ENCODE data around the gene MAP4K2. TPM values are rescaled to one million over a fixed set of nuclear protein-coding genes. Genes with fewer than 3 reads are reported as not detected.
A peak's percentile ranks its signal among the peaks of the same experiment; 100 is the strongest.

MAP4K2 gene
- total and polyA plus RNA-seq, 2 of the 13 experiments (the other 11 are each of a cell fraction or from before 2014, with no cell fraction given) = 8.3 to 17.6 TPM

- 0 out of 2 replicates have a peak, but pooled peaks have one; percentile 1 for TF ChIP-seq ONECUT2 (CRISPR knock-in tag; IDR thresholded peaks at IDR 0.05)
- no peak for TF ChIP-seq SMARCC2 (IDR thresholded peaks at IDR 0.05)
- TF ChIP-seq, protein P1, sequence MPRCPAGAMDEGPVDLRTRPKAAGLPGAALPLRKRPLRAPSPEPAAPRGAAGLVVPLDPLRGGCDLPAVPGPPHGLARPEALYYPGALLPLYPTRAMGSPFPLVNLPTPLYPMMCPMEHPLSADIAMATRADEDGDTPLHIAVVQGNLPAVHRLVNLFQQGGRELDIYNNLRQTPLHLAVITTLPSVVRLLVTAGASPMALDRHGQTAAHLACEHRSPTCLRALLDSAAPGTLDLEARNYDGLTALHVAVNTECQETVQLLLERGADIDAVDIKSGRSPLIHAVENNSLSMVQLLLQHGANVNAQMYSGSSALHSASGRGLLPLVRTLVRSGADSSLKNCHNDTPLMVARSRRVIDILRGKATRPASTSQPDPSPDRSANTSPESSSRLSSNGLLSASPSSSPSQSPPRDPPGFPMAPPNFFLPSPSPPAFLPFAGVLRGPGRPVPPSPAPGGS (CRISPR knock-in tag; IDR thresholded peaks at IDR 0.05) = peak; percentile 25; the same call in 1 of the 2 replicates
- TF ChIP-seq, protein P2, sequence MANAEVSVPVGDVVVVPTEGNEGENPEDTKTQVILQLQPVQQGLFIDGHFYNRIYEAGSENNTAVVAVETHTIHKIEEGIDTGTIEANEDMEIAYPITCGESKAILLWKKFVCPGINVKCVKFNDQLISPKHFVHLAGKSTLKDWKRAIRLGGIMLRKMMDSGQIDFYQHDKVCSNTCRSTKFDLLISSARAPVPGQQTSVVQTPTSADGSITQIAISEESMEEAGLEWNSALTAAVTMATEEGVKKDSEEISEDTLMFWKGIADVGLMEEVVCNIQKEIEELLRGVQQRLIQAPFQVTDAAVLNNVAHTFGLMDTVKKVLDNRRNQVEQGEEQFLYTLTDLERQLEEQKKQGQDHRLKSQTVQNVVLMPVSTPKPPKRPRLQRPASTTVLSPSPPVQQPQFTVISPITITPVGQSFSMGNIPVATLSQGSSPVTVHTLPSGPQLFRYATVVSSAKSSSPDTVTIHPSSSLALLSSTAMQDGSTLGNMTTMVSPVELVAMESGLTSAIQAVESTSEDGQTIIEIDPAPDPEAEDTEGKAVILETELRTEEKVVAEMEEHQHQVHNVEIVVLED (CRISPR knock-in tag; IDR thresholded peaks at IDR 0.05; ENCODE audit: borderline replicate concordance) = peak; percentile 47; the same call in 1 of the 2 replicates
- TF ChIP-seq ZNF572 (CRISPR knock-in tag; IDR thresholded peaks at IDR 0.05) = no peak
- TF ChIP-seq, protein P3, sequence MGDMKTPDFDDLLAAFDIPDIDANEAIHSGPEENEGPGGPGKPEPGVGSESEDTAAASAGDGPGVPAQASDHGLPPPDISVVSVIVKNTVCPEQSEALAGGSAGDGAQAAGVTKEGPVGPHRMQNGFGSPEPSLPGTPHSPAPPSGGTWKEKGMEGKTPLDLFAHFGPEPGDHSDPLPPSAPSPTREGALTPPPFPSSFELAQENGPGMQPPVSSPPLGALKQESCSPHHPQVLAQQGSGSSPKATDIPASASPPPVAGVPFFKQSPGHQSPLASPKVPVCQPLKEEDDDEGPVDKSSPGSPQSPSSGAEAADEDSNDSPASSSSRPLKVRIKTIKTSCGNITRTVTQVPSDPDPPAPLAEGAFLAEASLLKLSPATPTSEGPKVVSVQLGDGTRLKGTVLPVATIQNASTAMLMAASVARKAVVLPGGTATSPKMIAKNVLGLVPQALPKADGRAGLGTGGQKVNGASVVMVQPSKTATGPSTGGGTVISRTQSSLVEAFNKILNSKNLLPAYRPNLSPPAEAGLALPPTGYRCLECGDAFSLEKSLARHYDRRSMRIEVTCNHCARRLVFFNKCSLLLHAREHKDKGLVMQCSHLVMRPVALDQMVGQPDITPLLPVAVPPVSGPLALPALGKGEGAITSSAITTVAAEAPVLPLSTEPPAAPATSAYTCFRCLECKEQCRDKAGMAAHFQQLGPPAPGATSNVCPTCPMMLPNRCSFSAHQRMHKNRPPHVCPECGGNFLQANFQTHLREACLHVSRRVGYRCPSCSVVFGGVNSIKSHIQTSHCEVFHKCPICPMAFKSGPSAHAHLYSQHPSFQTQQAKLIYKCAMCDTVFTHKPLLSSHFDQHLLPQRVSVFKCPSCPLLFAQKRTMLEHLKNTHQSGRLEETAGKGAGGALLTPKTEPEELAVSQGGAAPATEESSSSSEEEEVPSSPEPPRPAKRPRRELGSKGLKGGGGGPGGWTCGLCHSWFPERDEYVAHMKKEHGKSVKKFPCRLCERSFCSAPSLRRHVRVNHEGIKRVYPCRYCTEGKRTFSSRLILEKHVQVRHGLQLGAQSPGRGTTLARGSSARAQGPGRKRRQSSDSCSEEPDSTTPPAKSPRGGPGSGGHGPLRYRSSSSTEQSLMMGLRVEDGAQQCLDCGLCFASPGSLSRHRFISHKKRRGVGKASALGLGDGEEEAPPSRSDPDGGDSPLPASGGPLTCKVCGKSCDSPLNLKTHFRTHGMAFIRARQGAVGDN (CRISPR knock-in tag; IDR thresholded peaks at IDR 0.05) = peak; percentile 70
- TF ChIP-seq, protein P4, sequence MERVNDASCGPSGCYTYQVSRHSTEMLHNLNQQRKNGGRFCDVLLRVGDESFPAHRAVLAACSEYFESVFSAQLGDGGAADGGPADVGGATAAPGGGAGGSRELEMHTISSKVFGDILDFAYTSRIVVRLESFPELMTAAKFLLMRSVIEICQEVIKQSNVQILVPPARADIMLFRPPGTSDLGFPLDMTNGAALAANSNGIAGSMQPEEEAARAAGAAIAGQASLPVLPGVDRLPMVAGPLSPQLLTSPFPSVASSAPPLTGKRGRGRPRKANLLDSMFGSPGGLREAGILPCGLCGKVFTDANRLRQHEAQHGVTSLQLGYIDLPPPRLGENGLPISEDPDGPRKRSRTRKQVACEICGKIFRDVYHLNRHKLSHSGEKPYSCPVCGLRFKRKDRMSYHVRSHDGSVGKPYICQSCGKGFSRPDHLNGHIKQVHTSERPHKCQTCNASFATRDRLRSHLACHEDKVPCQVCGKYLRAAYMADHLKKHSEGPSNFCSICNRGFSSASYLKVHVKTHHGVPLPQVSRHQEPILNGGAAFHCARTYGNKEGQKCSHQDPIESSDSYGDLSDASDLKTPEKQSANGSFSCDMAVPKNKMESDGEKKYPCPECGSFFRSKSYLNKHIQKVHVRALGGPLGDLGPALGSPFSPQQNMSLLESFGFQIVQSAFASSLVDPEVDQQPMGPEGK (CRISPR knock-in tag; IDR thresholded peaks at IDR 0.05) = peak; percentile 12; the same call in 1 of the 2 replicates
- TF ChIP-seq ZXDC (CRISPR knock-in tag; IDR thresholded peaks at IDR 0.05) = peak; percentile 34; the same call in 1 of the 2 replicates
- 0 out of 2 replicates have a peak, but pooled peaks have one; percentile 34 for TF ChIP-seq ZNF138 (CRISPR knock-in tag; IDR thresholded peaks at IDR 0.05; ENCODE audit: low read depth)
- TF ChIP-seq SIN3A (IDR thresholded peaks at IDR 0.05; ENCODE audit: borderline replicate concordance, low read depth, low read length) = peak; percentile 14; the same call in 1 of the 2 replicates
- TF ChIP-seq IRX3 (CRISPR knock-in tag; IDR thresholded peaks at IDR 0.05; ENCODE audit: borderline replicate concordance, low read depth) = 0 out of 2 replicates have a peak, but pooled peaks have one; percentile 40
- peak; percentile 69; the same call in 1 of the 2 replicates for TF ChIP-seq RAD21 (CRISPR knock-in tag; IDR thresholded peaks at IDR 0.05)
- TF ChIP-seq ATF7-NPFF (CRISPR knock-in tag; IDR thresholded peaks at IDR 0.05; ENCODE audit: low read depth) = peak; percentile 25; the same call in 1 of the 2 replicates
- peak; percentile 39 for TF ChIP-seq ZFX (CRISPR knock-in tag; IDR thresholded peaks at IDR 0.05; ENCODE audit: low read depth)
- TF ChIP-seq REL (CRISPR knock-in tag; conservative IDR thresholded peaks at IDR 0.05) = no peak
Measured at GRCh38 chr11:64844330-64845128, 41.5 kb upstream of the MAP4K2 start, which contains the start of gene CDC42BPG (continued).
